ENCODE data around the gene ARHGEF17. TPM values are rescaled to one million over a fixed set of nuclear protein-coding genes. Genes with fewer than 3 reads are reported as not detected.

Gene ARHGEF17
- total and polyA plus RNA-seq, 2 of the 13 experiments (the other 11 are each of a cell fraction or from before 2014, with no cell fraction given) = 10.7 to 28.8 TPM

DNA sequence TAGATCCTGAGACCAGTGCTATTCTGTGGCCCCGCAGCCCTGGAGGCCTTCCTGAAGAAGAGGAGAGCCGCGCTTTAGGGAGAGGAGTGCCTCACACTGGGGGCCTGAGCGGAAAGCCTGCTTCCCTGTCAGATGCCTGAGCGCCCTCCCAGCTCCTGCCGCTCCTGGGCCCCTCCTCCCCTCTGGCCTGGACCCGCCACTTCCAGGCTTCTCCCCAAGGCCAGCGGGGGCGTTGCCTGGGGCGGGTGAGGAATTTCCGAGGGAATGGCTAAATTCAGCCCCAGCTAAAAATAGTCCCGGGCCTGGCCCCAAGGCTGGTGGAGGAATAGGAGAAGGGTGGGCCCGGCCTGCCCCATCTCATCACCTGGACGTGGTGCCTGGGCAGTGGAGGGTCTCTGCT lies 15.4 kb downstream of the ARHGEF17 start (continued):
- TF ChIP-seq GABPA (IDR thresholded peaks at IDR 0.05; ENCODE audit: low read depth, low read length) = no peak
- TF ChIP-seq GABPA (CRISPR knock-in tag; IDR thresholded peaks at IDR 0.05; ENCODE audit: low read depth) = no peak
- TF ChIP-seq, protein P1, sequence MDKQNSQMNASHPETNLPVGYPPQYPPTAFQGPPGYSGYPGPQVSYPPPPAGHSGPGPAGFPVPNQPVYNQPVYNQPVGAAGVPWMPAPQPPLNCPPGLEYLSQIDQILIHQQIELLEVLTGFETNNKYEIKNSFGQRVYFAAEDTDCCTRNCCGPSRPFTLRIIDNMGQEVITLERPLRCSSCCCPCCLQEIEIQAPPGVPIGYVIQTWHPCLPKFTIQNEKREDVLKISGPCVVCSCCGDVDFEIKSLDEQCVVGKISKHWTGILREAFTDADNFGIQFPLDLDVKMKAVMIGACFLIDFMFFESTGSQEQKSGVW (CRISPR knock-in tag; IDR thresholded peaks at IDR 0.05; ENCODE audit: borderline replicate concordance) = no peak
- TF ChIP-seq, protein P2, sequence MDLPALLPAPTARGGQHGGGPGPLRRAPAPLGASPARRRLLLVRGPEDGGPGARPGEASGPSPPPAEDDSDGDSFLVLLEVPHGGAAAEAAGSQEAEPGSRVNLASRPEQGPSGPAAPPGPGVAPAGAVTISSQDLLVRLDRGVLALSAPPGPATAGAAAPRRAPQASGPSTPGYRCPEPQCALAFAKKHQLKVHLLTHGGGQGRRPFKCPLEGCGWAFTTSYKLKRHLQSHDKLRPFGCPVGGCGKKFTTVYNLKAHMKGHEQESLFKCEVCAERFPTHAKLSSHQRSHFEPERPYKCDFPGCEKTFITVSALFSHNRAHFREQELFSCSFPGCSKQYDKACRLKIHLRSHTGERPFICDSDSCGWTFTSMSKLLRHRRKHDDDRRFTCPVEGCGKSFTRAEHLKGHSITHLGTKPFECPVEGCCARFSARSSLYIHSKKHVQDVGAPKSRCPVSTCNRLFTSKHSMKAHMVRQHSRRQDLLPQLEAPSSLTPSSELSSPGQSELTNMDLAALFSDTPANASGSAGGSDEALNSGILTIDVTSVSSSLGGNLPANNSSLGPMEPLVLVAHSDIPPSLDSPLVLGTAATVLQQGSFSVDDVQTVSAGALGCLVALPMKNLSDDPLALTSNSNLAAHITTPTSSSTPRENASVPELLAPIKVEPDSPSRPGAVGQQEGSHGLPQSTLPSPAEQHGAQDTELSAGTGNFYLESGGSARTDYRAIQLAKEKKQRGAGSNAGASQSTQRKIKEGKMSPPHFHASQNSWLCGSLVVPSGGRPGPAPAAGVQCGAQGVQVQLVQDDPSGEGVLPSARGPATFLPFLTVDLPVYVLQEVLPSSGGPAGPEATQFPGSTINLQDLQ (CRISPR knock-in tag; IDR thresholded peaks at IDR 0.05) = no peak
- TF ChIP-seq, protein P3, sequence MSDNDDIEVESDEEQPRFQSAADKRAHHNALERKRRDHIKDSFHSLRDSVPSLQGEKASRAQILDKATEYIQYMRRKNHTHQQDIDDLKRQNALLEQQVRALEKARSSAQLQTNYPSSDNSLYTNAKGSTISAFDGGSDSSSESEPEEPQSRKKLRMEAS (IDR thresholded peaks at IDR 0.05) = no peak
- TF ChIP-seq PTBP1 (IDR thresholded peaks at IDR 0.05; ENCODE audit: low read depth, low read length, poor library complexity, severe bottlenecking) = no peak
- TF ChIP-seq, protein P4, sequence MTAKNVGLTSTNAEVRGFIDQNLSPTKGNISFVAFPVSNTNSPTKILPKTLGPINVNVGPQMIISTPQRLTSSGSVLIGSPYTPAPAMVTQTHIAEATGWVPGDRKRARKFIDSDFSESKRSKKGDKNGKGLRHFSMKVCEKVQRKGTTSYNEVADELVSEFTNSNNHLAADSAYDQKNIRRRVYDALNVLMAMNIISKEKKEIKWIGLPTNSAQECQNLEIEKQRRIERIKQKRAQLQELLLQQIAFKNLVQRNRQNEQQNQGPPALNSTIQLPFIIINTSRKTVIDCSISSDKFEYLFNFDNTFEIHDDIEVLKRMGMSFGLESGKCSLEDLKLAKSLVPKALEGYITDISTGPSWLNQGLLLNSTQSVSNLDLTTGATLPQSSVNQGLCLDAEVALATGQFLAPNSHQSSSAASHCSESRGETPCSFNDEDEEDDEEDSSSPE (CRISPR knock-in tag; IDR thresholded peaks at IDR 0.05) = no peak
- TF ChIP-seq, protein P5, sequence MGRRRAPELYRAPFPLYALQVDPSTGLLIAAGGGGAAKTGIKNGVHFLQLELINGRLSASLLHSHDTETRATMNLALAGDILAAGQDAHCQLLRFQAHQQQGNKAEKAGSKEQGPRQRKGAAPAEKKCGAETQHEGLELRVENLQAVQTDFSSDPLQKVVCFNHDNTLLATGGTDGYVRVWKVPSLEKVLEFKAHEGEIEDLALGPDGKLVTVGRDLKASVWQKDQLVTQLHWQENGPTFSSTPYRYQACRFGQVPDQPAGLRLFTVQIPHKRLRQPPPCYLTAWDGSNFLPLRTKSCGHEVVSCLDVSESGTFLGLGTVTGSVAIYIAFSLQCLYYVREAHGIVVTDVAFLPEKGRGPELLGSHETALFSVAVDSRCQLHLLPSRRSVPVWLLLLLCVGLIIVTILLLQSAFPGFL (CRISPR knock-in tag; IDR thresholded peaks at IDR 0.05) = no peak
- no peak for TF ChIP-seq KLF16 (CRISPR knock-in tag; IDR thresholded peaks at IDR 0.05)
- TF ChIP-seq ZBTB38 (CRISPR knock-in tag; IDR thresholded peaks at IDR 0.05) = peak; percentile 77
- TF ChIP-seq FOXK2 (IDR thresholded peaks at IDR 0.05) = no peak
- TF ChIP-seq TEAD3 (CRISPR knock-in tag; optimal IDR thresholded peaks at IDR 0.05; ENCODE audit: borderline replicate concordance) = no peak
- TF ChIP-seq LCORL (IDR thresholded peaks at IDR 0.05) = no peak
- peak; percentile 90 for TF ChIP-seq LCORL (CRISPR knock-in tag; IDR thresholded peaks at IDR 0.05)
- TF ChIP-seq, protein P6, sequence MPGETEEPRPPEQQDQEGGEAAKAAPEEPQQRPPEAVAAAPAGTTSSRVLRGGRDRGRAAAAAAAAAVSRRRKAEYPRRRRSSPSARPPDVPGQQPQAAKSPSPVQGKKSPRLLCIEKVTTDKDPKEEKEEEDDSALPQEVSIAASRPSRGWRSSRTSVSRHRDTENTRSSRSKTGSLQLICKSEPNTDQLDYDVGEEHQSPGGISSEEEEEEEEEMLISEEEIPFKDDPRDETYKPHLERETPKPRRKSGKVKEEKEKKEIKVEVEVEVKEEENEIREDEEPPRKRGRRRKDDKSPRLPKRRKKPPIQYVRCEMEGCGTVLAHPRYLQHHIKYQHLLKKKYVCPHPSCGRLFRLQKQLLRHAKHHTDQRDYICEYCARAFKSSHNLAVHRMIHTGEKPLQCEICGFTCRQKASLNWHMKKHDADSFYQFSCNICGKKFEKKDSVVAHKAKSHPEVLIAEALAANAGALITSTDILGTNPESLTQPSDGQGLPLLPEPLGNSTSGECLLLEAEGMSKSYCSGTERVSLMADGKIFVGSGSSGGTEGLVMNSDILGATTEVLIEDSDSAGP (CRISPR knock-in tag; IDR thresholded peaks at IDR 0.05; ENCODE audit: borderline replicate concordance) = peak; percentile 22; the same call in 1 of the 2 replicates
- TF ChIP-seq, protein P7, sequence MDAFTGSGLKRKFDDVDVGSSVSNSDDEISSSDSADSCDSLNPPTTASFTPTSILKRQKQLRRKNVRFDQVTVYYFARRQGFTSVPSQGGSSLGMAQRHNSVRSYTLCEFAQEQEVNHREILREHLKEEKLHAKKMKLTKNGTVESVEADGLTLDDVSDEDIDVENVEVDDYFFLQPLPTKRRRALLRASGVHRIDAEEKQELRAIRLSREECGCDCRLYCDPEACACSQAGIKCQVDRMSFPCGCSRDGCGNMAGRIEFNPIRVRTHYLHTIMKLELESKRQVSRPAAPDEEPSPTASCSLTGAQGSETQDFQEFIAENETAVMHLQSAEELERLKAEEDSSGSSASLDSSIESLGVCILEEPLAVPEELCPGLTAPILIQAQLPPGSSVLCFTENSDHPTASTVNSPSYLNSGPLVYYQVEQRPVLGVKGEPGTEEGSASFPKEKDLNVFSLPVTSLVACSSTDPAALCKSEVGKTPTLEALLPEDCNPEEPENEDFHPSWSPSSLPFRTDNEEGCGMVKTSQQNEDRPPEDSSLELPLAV (CRISPR knock-in tag; conservative IDR thresholded peaks at IDR 0.05; ENCODE audit: low read depth) = no peak
- TF ChIP-seq SOX6 (IDR thresholded peaks at IDR 0.05) = no peak
- 0 out of 2 replicates have a peak, but pooled peaks have one; percentile 35 for TF ChIP-seq SOX6 (CRISPR knock-in tag; IDR thresholded peaks at IDR 0.05)
- TF ChIP-seq, protein P8, sequence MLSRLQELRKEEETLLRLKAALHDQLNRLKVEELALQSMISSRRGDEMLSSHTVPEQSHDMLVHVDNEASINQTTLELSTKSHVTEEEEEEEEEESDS (CRISPR knock-in tag; IDR thresholded peaks at IDR 0.05; ENCODE audit: borderline replicate concordance) = no peak
- no peak for TF ChIP-seq ZNF792 (CRISPR knock-in tag; IDR thresholded peaks at IDR 0.05)
- no peak for TF ChIP-seq ZNF550 (CRISPR knock-in tag; IDR thresholded peaks at IDR 0.05; ENCODE audit: borderline replicate concordance)
- TF ChIP-seq POLR2AphosphoS2 (IDR thresholded peaks at IDR 0.05; ENCODE audit: low read depth, low read length) = no peak

All from HepG2 (cell line).